Measurements from ENCODE around the gene ANTXR1.

DNA sequence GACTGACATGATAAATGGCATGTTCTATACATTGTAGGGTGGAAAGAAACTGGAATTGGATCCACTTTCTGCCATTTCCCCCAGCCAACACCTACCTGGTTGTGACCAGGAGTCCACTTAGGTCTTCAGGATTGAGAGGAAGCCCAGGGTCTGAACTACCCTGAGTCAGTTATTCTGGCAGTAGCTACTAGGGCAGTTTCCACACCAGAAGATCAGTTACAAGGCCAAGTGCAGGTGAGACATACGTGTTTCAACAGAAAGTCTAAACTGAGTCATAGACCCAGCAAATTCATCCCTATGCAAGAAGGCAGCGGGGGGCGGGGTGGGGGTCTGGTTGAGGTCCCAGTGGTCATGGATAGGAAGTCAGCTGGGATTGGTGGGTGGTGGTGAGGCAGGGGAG is 21.9 kb downstream of the ANTXR1 start:
- TF ChIP-seq EZH2 (IDR thresholded peaks at IDR 0.05; ENCODE audit: borderline replicate concordance): no peak
- TF ChIP-seq, protein P1, sequence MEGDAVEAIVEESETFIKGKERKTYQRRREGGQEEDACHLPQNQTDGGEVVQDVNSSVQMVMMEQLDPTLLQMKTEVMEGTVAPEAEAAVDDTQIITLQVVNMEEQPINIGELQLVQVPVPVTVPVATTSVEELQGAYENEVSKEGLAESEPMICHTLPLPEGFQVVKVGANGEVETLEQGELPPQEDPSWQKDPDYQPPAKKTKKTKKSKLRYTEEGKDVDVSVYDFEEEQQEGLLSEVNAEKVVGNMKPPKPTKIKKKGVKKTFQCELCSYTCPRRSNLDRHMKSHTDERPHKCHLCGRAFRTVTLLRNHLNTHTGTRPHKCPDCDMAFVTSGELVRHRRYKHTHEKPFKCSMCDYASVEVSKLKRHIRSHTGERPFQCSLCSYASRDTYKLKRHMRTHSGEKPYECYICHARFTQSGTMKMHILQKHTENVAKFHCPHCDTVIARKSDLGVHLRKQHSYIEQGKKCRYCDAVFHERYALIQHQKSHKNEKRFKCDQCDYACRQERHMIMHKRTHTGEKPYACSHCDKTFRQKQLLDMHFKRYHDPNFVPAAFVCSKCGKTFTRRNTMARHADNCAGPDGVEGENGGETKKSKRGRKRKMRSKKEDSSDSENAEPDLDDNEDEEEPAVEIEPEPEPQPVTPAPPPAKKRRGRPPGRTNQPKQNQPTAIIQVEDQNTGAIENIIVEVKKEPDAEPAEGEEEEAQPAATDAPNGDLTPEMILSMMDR (IDR thresholded peaks at IDR 0.05; ENCODE audit: poor library complexity): no peak

All from hepatocyte (in vitro differentiated cells).